HCT116 (cell line): ENCODE data around the gene DDOST. TPM values are rescaled to one million over a fixed set of nuclear protein-coding genes. Genes with fewer than 3 reads are reported as not detected.
A peak's percentile ranks its signal among the peaks of the same experiment; 100 is the strongest.

Source experiments
- ATAC-seq: fragments of 200-7000 bp; cut with Tn5 transposase; 2 replicates; pipeline ENCODE4 v1.9.1; 2020; ENCODE audit warnings: mild to moderate bottlenecking, moderate library complexity
- Bru-seq: library from RNA; stranded (reverse); fragments of 400-500 nt; gene quantifications from one replicate; lab custom pipeline; 2021; lab: Mats Ljungman, UMichigan
- BruChase-seq, 2 experiments: library from RNA; stranded (reverse); fragments of 400-500 nt; gene quantifications; one replicate each; lab custom pipeline; 2021; lab: Mats Ljungman, UMichigan
- BruUV-seq: library from RNA; stranded (reverse); fragments of 400-500 nt; replicated peaks from 2 replicates; lab custom pipeline; 2021; lab: Mats Ljungman, UMichigan
- CTCF ChIA-PET: fragments of 300-600 bp; sonication (Branson Sonifier 250); formaldehyde crosslinking; loops from one replicate; lab custom pipeline; 2021; ENCODE audit warnings: antibody characterized with exemption; lab: Charles Lee
- POLR2A ChIA-PET: fragments of 300-600, 350-600 bp; sonication (Branson Sonifier 250); formaldehyde crosslinking; loops from one replicate; lab custom pipeline; 2021; ENCODE audit warnings: antibody characterized with exemption; lab: Charles Lee
- RAD21 ChIA-PET, 2 experiments: fragments of 300-600 bp; sonication (Branson Sonifier 250); formaldehyde crosslinking; loops; one replicate each; lab custom pipeline; 2023; ENCODE audit warnings: low total read pairs in 2 of 2; ENCODE audit not compliant: uncharacterized antibody in 2 of 2, unreplicated experiment in 2 of 2, low non-redundant PET in 1 of 2; lab: Charles Lee
- DNase-seq: peaks from one replicate; pipeline ENCODE4 v3.0.0-alpha.2; 2010; ENCODE audit warnings: low read depth, low spot score
- H2AFZ ChIP-seq: fragments of 200-600 bp; shearing (Covaris generic), sonication (generic); 2 replicates; pipeline ENCODE4 v1.6.1; 2017; ENCODE audit warnings: low read depth, mixed run types, mixed read lengths, antibody characterized with exemption, low read length; ENCODE audit not compliant: poor library complexity, severe bottlenecking
- H3K27ac ChIP-seq: 2 replicates; pipeline ENCODE4 v1.5.1; 2012; ENCODE audit warnings: low read depth, low read length
- H3K27me3 ChIP-seq: fragments of 200-600 bp; sonication (generic); 2 replicates; pipeline ENCODE4 v1.6.1; 2016; ENCODE audit warnings: mixed run types, low read length, mixed read lengths; ENCODE audit not compliant: insufficient read depth
- H3K36me3 ChIP-seq, 2 experiments: fragments of 200-500 bp in 1 of 2; fragments of 200-600 bp in 1 of 2; sonication (Bioruptor generic) in 1 of 2; sonication (generic) in 1 of 2; 2 replicates each; pipeline versions ENCODE4 v1.5.1 to v1.6.1; 2014 to 2016; ENCODE audit warnings: low read length in 2 of 2, inconsistent platforms in 1 of 2, mixed read lengths in 1 of 2, mixed run types in 1 of 2; ENCODE audit not compliant: insufficient read depth in 2 of 2, control insufficient read depth in 1 of 2
- H3K4me1 ChIP-seq, 2 experiments: fragments of 200-600 bp in 1 of 2; sonication (generic) in 1 of 2; 2 replicates each; pipeline versions ENCODE4 v1.5.1 to v1.6.1; 2012 to 2017; ENCODE audit warnings: low read length in 2 of 2, inconsistent platforms in 1 of 2, mild to moderate bottlenecking in 1 of 2, mixed read lengths in 1 of 2, mixed run types in 1 of 2, moderate library complexity in 1 of 2; ENCODE audit not compliant: insufficient read depth in 2 of 2, control insufficient read depth in 1 of 2
- H3K4me2 ChIP-seq: fragments of 200-600 bp; sonication (generic); 2 replicates; pipeline ENCODE4 v1.6.1; 2017; ENCODE audit warnings: mixed run types, low read length, mixed read lengths
- H3K4me3 ChIP-seq, 2 experiments: fragments of 200-600 bp in 1 of 2; sonication (generic) in 1 of 2; replicated peaks in 1 of 2; 2 replicates each; pipeline ENCODE4 v1.5.1; 2011 to 2016; ENCODE audit warnings: low read length in 2 of 2, control low read depth in 1 of 2, low read depth in 1 of 2, mild to moderate bottlenecking in 1 of 2, mixed read lengths in 1 of 2, mixed run types in 1 of 2
- H3K79me2 ChIP-seq: fragments of 200-600 bp; sonication (generic); 2 replicates; pipeline ENCODE4 v1.6.1; 2017; ENCODE audit warnings: mild to moderate bottlenecking, mixed run types, low read length, moderate library complexity, mixed read lengths; ENCODE audit not compliant: insufficient read depth
- H3K9ac ChIP-seq: fragments of 200-600 bp; sonication (generic); 2 replicates; pipeline ENCODE4 v1.6.1; 2016; ENCODE audit warnings: low read length, mixed read lengths
- H3K9me2 ChIP-seq: fragments of 200-600 bp; sonication (generic), shearing (Covaris generic); 2 replicates; pipeline ENCODE4 v1.6.1; 2017; ENCODE audit warnings: mixed run types, mild to moderate bottlenecking, moderate library complexity; ENCODE audit not compliant: insufficient read depth
- H3K9me3 ChIP-seq, 2 experiments: fragments of 200-500 bp in 1 of 2; fragments of 200-600 bp in 1 of 2; sonication (Bioruptor generic) in 1 of 2; sonication (generic) in 1 of 2; 2 replicates each; pipeline ENCODE4 v1.6.1; 2014 to 2017; ENCODE audit warnings: low read length in 2 of 2, mixed read lengths in 2 of 2, inconsistent platforms in 1 of 2, low read depth in 1 of 2, mild to moderate bottlenecking in 1 of 2, mixed run types in 1 of 2, moderate library complexity in 1 of 2; ENCODE audit not compliant: control insufficient read depth in 1 of 2, insufficient read depth in 1 of 2
- H4K20me1 ChIP-seq: fragments of 200-600 bp; sonication (generic), shearing (Covaris generic); 2 replicates; pipeline ENCODE4 v1.6.1; 2017; ENCODE audit warnings: mixed run types, mild to moderate bottlenecking, moderate library complexity; ENCODE audit not compliant: insufficient read depth
- CBX3 ChIP-seq: IDR thresholded peaks from 2 replicates; pipeline ENCODE4 v1.6.1; 2012; ENCODE audit warnings: low read depth
- ELF1 ChIP-seq: IDR thresholded peaks from 2 replicates; pipeline ENCODE4 v1.6.1; 2012; ENCODE audit warnings: low read depth, borderline replicate concordance
- EZH2 ChIP-seq: fragments of 200-600 bp; sonication (generic); IDR thresholded peaks from 2 replicates; pipeline ENCODE4 v1.6.1; 2017; ENCODE audit warnings: antibody characterized with exemption, mixed run types
- EZH2phosphoT487 ChIP-seq: fragments of 200-600 bp; IDR thresholded peaks from 2 replicates; pipeline ENCODE4 v1.6.1; 2018; ENCODE audit warnings: antibody characterized with exemption, borderline replicate concordance
- POLR2A ChIP-seq: IDR thresholded peaks from 2 replicates; pipeline ENCODE4 v1.7.0; 2011; ENCODE audit warnings: borderline replicate concordance; ENCODE audit not compliant: insufficient read depth, insufficient read length; ENCODE audit errors: extremely low read depth
- POLR2AphosphoS5 ChIP-seq: IDR thresholded peaks from 2 replicates; pipeline ENCODE4 v1.6.1; 2011; ENCODE audit warnings: mild to moderate bottlenecking, low read depth, low read length, moderate library complexity
- SIN3A ChIP-seq: IDR thresholded peaks from 2 replicates; pipeline ENCODE4 v1.6.1; 2012; ENCODE audit warnings: low read depth
- SRF ChIP-seq: IDR thresholded peaks from 2 replicates; pipeline ENCODE4 v1.6.1; 2012; ENCODE audit warnings: low read depth
- TCF7L2 ChIP-seq: IDR thresholded peaks from 2 replicates; pipeline ENCODE4 v1.7.0; 2011; ENCODE audit warnings: borderline replicate concordance, inconsistent platforms; ENCODE audit not compliant: insufficient read depth, insufficient read length; ENCODE audit errors: extremely low read depth
- ZBTB33 ChIP-seq: IDR thresholded peaks from 2 replicates; pipeline ENCODE4 v1.6.1; 2011; ENCODE audit warnings: mild to moderate bottlenecking, low read length, moderate library complexity; ENCODE audit not compliant: insufficient replicate concordance; ENCODE audit errors: extremely low read depth
- ZFX ChIP-seq: fragments of 450-650 bp; IDR thresholded peaks from 2 replicates; pipeline ENCODE4 v1.6.1; 2017
- ZNF274 ChIP-seq: fragments of 200-500 bp; sonication (Bioruptor generic); IDR thresholded peaks from 2 replicates; pipeline ENCODE4 v1.6.1; 2014; ENCODE audit warnings: mild to moderate bottlenecking, low read depth, low read length, inconsistent platforms
- intact Hi-C: fragments of 100-400 bp; cut with micrococcal nuclease; formaldehyde crosslinking; loops from 2 replicates; pipeline ENCODE4 v1.10.0; 2022
- long read RNA-seq: library from polyadenylated mRNA; unstranded; transcript quantifications from one replicate; pipeline ENCODE4 v2.0.0, GENCODE V29; 2021; ENCODE audit not compliant: unreplicated experiment
- polyA plus RNA-seq: library from polyadenylated mRNA; unstranded; fragments of >200 nt; gene quantifications from 2 replicates; pipeline ENCODE4 v1.2.1, GENCODE V29; 2012; ENCODE audit warnings: missing spikeins
- total RNA-seq: library from RNA; stranded (reverse); gene quantifications from one replicate; pipeline ENCODE4 v1.2.1, GENCODE V29; 2021; ENCODE audit not compliant: unreplicated experiment
- TF ChIP-seq, protein P1 (sequence below): IDR thresholded peaks from 2 replicates; pipeline ENCODE4 v1.6.1; 2012; ENCODE audit warnings: low read depth
- TF ChIP-seq, protein P2 (sequence below), 3 experiments: fragments of 200-600 bp in 1 of 3; sonication (generic) in 1 of 3; IDR thresholded peaks in 2 of 3; conservative IDR thresholded peaks in 1 of 3; 2 replicates each; pipeline ENCODE4 v1.5.1; 2012 to 2017; ENCODE audit warnings: low read depth in 2 of 3, low read length in 2 of 3, antibody characterized with exemption in 1 of 3, borderline replicate concordance in 1 of 3, control low read depth in 1 of 3, mild to moderate bottlenecking in 1 of 3, mixed read lengths in 1 of 3, mixed run types in 1 of 3, moderate library complexity in 1 of 3; ENCODE audit not compliant: insufficient read depth in 1 of 3
- TF ChIP-seq, protein P3 (sequence below): IDR thresholded peaks from 2 replicates; pipeline ENCODE4 v1.6.1; 2012

Gene DDOST
- total RNA-seq = 387 TPM
- 439 and 445 TPM in 2 replicates for polyA plus RNA-seq
- percentile 97 among the genes with signal in this experiment for Bru-seq, nascent RNA
- BruChase-seq, experiment 1, labeled RNA remaining after a 6-hour chase = percentile 98 among the genes with signal in this experiment
- percentile 97 among the genes with signal in this experiment for BruChase-seq, experiment 2, labeled RNA remaining after a 2-hour chase
- long read RNA-seq, transcript DDOST-202 (11 exons, 2,126 nt) = major isoform, 995 of 1,098 reads
- long read RNA-seq, partial matches to known transcripts = 32 of 1,098 reads
- long read RNA-seq, other reads (novel, unspliced or antisense) = 69 of 1,098 reads

GRCh38 chr1:20661207-20662109 is at the start of gene DDOST:
Gene DDOST, minus strand, starts transcription at chr1:20661369. Its CDS starts 19 bp downstream, at chr1:20661350.
- POLR2A ChIA-PET = interaction anchor here (1.0 kb wide), 2 partner anchors 138 to 166 kb away, joined by 3 to 4 read pairs; no protein-coding TSS in a partner anchor
- intact Hi-C loops = no loop called here
- Histone ChIP-seq H2AFZ (no peak within 1 kb of the TSS), H3K4me3 (peak within 1 kb of the TSS; percentile 90 to 100), H3K27me3 (no peaks in the 10 kb centered on the region), H3K27ac (peak within 1 kb of the TSS; percentile 68), H4K20me1 (no peaks in the 10 kb centered on the region), H3K9me2 (no peaks in the 10 kb centered on the region), H3K36me3 (peaks cover 23% of the 10 kb centered on the region in 2 experiments), H3K4me1 (peaks cover 12 to 21% of the 10 kb centered on the region in 2 experiments), H3K9me3 (no peaks in the 10 kb centered on the region), H3K9ac (peak within 1 kb of the TSS; percentile 81), H3K4me2 (peak within 1 kb of the TSS; percentile 82), H3K79me2 (peaks cover 48% of the 10 kb centered on the region)
- peak; percentile 96 for ATAC-seq
- RAD21 ChIA-PET = interaction anchor here in 1 of 2 experiments (2.1 kb wide), 1 partner anchor 86 kb away, joined by 5 read pairs; no protein-coding TSS in a partner anchor
- CTCF ChIA-PET = interaction anchor here (0.6 to 2.7 kb wide), 5 partner anchors 15 to 88 kb away, joined by 3 to 16 read pairs (median 4); partner anchors contain the start of gene PINK1
- DNase-seq = peak; percentile 97
- TSS peak; percentile 93 for BruUV-seq
- TF ChIP-seq EZH2 = no peak
- TF ChIP-seq ZNF274 = no peak
- TF ChIP-seq ZFX = peak; percentile 39
- TF ChIP-seq ZBTB33 = no peak
- TF ChIP-seq, protein P1, sequence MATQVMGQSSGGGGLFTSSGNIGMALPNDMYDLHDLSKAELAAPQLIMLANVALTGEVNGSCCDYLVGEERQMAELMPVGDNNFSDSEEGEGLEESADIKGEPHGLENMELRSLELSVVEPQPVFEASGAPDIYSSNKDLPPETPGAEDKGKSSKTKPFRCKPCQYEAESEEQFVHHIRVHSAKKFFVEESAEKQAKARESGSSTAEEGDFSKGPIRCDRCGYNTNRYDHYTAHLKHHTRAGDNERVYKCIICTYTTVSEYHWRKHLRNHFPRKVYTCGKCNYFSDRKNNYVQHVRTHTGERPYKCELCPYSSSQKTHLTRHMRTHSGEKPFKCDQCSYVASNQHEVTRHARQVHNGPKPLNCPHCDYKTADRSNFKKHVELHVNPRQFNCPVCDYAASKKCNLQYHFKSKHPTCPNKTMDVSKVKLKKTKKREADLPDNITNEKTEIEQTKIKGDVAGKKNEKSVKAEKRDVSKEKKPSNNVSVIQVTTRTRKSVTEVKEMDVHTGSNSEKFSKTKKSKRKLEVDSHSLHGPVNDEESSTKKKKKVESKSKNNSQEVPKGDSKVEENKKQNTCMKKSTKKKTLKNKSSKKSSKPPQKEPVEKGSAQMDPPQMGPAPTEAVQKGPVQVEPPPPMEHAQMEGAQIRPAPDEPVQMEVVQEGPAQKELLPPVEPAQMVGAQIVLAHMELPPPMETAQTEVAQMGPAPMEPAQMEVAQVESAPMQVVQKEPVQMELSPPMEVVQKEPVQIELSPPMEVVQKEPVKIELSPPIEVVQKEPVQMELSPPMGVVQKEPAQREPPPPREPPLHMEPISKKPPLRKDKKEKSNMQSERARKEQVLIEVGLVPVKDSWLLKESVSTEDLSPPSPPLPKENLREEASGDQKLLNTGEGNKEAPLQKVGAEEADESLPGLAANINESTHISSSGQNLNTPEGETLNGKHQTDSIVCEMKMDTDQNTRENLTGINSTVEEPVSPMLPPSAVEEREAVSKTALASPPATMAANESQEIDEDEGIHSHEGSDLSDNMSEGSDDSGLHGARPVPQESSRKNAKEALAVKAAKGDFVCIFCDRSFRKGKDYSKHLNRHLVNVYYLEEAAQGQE = no peak
- peak; percentile 94; the same call in 1 of the 2 replicates for TF ChIP-seq ELF1
- TF ChIP-seq SRF = peak; percentile 90
- TF ChIP-seq SIN3A = peak; percentile 57
- peak; percentile 45 for TF ChIP-seq POLR2A
- peak; percentile 25 for TF ChIP-seq TCF7L2
- TF ChIP-seq, protein P2, sequence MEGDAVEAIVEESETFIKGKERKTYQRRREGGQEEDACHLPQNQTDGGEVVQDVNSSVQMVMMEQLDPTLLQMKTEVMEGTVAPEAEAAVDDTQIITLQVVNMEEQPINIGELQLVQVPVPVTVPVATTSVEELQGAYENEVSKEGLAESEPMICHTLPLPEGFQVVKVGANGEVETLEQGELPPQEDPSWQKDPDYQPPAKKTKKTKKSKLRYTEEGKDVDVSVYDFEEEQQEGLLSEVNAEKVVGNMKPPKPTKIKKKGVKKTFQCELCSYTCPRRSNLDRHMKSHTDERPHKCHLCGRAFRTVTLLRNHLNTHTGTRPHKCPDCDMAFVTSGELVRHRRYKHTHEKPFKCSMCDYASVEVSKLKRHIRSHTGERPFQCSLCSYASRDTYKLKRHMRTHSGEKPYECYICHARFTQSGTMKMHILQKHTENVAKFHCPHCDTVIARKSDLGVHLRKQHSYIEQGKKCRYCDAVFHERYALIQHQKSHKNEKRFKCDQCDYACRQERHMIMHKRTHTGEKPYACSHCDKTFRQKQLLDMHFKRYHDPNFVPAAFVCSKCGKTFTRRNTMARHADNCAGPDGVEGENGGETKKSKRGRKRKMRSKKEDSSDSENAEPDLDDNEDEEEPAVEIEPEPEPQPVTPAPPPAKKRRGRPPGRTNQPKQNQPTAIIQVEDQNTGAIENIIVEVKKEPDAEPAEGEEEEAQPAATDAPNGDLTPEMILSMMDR (IDR thresholded peaks at IDR 0.05 in 2 of 3, conservative IDR thresholded peaks at IDR 0.05 in 1 of 3; ENCODE audit: borderline replicate concordance in 1 of 3, insufficient read depth in 1 of 3, low read depth in 2 of 3, low read length in 2 of 3) = peak in 2 of 3 experiments; percentile 36 to 53; a peak in 4 of 6 replicates
- TF ChIP-seq CBX3 = no peak
- no peak for TF ChIP-seq EZH2phosphoT487
- TF ChIP-seq, protein P3, sequence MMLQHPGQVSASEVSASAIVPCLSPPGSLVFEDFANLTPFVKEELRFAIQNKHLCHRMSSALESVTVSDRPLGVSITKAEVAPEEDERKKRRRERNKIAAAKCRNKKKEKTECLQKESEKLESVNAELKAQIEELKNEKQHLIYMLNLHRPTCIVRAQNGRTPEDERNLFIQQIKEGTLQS = no peak
- peak; percentile 85 for TF ChIP-seq POLR2AphosphoS5
